A549 treated with CpdA at 1 μM for 4 hours (cell line): ENCODE data around the gene TNP1. TPM values are rescaled to one million over a fixed set of nuclear protein-coding genes. Genes with fewer than 3 reads are reported as not detected.

Experiments used
- total RNA-seq: library from RNA; stranded (reverse); fragments of 200-300 nt; extraction: Qiagen RNA extraction; gene quantifications from 5 replicates; pipeline ENCODE4 v1.2.3, GENCODE V29; 2022; ENCODE audit warnings: low read depth

The TNP1 gene
- total RNA-seq, result not detected in 5 replicates

GRCh38 chr2:216859944-216860343 is at the start of gene TNP1:
Gene TNP1, minus strand, starts transcription at chr2:216860064. Its CDS starts 30 bp downstream, at chr2:216860034.

Other genes starting within 250 kb of the TNP1 start
- gene IGFBP2, start 226.6 kb downstream of the TNP1 start, total RNA-seq, result 53.4 to 81.9 TPM (median 74.3 TPM) in 5 replicates
- 0.21 to 0.31 TPM (median 0.30 TPM) in 5 replicates for gene IGFBP5, start 164.5 kb downstream of the TNP1 start, total RNA-seq